Mononuclear cell (primary cell): ENCODE data around the gene PPP4R3B. TPM values are rescaled to one million over a fixed set of nuclear protein-coding genes. Genes with fewer than 3 reads are reported as not detected.
"Not testable (repeated sequence)": the region's sequence is repeated elsewhere in the genome, so short reads cannot be mapped to it uniquely, and the experiment has no call there.

ENCODE experiments used
- H3K27me3 ChIP-seq: 2 replicates; pipeline ENCODE4 v1.6.0; 2011; ENCODE audit warnings: low read length, control low read depth; ENCODE audit not compliant: insufficient read depth
- H3K4me1 ChIP-seq: 2 replicates; pipeline ENCODE4 v1.5.1; 2011; ENCODE audit warnings: mild to moderate bottlenecking, low read length, control low read depth; ENCODE audit not compliant: insufficient read depth
- H3K4me3 ChIP-seq: 2 replicates; pipeline ENCODE4 v1.5.1; 2011; ENCODE audit warnings: mild to moderate bottlenecking, low read length, moderate library complexity
- H3K9me3 ChIP-seq: 2 replicates; pipeline ENCODE4 v1.5.1; 2011; ENCODE audit warnings: low read depth, mild to moderate bottlenecking, control low read depth, low read length
- total RNA-seq: library from RNA; depleted of rRNA; stranded (reverse); fragments of >200 nt; gene quantifications from one replicate; pipeline ENCODE4 v1.2.3, GENCODE V29; 2012

The PPP4R3B gene
- total RNA-seq, 1 donor, result 59.3 TPM

DNA sequence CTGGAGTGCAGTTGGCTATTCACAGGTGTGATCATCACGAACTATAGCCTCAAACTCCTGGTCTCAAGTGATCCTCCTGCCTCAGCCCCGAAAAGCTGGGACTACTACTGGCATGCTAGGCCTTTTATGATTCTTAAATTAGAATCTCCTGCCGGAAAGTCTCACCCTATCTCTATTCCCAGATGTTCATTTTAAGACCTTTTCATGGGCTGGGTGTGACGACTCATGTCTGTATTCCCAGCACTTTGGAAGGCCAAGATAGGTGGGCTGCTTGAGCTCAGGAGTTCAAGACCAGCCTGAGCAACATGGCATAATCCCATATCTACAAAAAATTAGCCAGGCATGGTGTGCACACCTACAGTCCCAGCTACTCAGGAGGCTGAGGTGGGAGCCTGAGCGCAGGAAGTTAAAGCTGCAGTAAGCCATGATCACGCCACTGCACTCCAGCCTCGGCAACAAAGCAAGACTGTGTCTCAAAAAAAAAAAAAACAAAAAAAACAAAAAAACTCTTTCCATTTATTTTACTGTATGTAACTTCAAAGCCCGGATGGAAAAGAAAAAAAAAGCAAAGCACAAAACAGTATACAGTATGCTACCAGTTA, 8.1 kb downstream of the PPP4R3B start:
- H3K4me3 ChIP-seq, result no peak overlapping the region
- no peaks in the 10 kb centered on the region for H3K9me3 ChIP-seq
- peaks cover 16% of the 10 kb centered on the region for H3K4me1 ChIP-seq
- no peaks in the 10 kb centered on the region for H3K27me3 ChIP-seq

DNA sequence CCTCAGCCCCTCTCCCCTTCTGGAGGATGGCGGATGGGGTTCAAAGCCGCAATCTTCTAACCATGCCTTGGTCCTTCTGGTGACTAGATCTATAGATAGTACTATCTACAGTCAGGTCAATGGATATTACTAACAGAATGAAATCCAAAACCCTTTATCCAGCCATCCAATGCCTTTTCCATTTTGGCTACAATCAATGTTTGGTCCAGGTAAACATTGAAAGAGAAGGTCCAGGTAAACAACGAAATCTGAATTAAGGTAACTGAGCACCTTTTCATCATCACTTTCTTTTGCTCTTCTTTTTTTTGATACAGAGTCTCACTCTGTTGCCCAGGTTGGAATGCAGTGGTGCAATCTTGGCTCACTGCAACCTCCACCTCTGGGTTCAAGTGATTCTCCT, 9.7 kb downstream of the PPP4R3B start:
- no peak overlapping the region for H3K4me3 ChIP-seq
- H3K27me3 ChIP-seq, result no peaks in the 10 kb centered on the region
- H3K4me1 ChIP-seq, result peaks cover 16% of the 10 kb centered on the region
- H3K9me3 ChIP-seq, result no peaks in the 10 kb centered on the region

- H3K9me3 ChIP-seq, result no peaks in the 10 kb centered on the region
- H3K4me3 ChIP-seq, result no peak overlapping the region
- H3K4me1 ChIP-seq, result peaks cover 17% of the 10 kb centered on the region
- H3K27me3 ChIP-seq, result no peaks in the 10 kb centered on the region
Observed at GRCh38 chr2:55604027-55604565, 13.3 kb downstream of the PPP4R3B start.

- H3K27me3 ChIP-seq, result no peaks in the 10 kb centered on the region
- H3K4me3 ChIP-seq, result no peak overlapping the region
- H3K4me1 ChIP-seq, result peaks cover 7% of the 10 kb centered on the region
- no peaks in the 10 kb centered on the region for H3K9me3 ChIP-seq
Observed at GRCh38 chr2:55601849-55602248, 15.6 kb downstream of the PPP4R3B start.

GRCh38 chr2:55598056-55598795, 19.2 kb downstream of the PPP4R3B start:
- no peaks in the 10 kb centered on the region for H3K27me3 ChIP-seq
- no peaks in the 10 kb centered on the region for H3K9me3 ChIP-seq
- peaks cover 4% of the 10 kb centered on the region for H3K4me1 ChIP-seq
- H3K4me3 ChIP-seq, result no peak overlapping the region

- H3K27me3 ChIP-seq, H3K9me3 ChIP-seq, H3K4me1 ChIP-seq, H3K4me3 ChIP-seq: not testable (repeated sequence)
Observed at GRCh38 chr2:55596795-55597194, 20.6 kb downstream of the PPP4R3B start.

GRCh38 chr2:55595536-55595935, 21.9 kb downstream of the PPP4R3B start:
- no peak overlapping the region for H3K4me3 ChIP-seq
- peaks cover 4% of the 10 kb centered on the region for H3K4me1 ChIP-seq
- no peaks in the 10 kb centered on the region for H3K27me3 ChIP-seq
- no peaks in the 10 kb centered on the region for H3K9me3 ChIP-seq

GRCh38 chr2:55592130-55592529, 25.3 kb downstream of the PPP4R3B start:
- Histone ChIP-seq H3K4me1 (no peaks in the 10 kb centered on the region), H3K27me3 (no peaks in the 10 kb centered on the region), H3K4me3 (no peak overlapping the region), H3K9me3 (no peaks in the 10 kb centered on the region)

- Histone ChIP-seq H3K27me3 (no peaks in the 10 kb centered on the region), H3K9me3 (no peaks in the 10 kb centered on the region), H3K4me3 (no peak overlapping the region), H3K4me1 (no peaks in the 10 kb centered on the region)
Observed at GRCh38 chr2:55590810-55591440, 26.5 kb downstream of the PPP4R3B start.

- Histone ChIP-seq H3K4me3 (no peak overlapping the region), H3K27me3 (no peaks in the 10 kb centered on the region), H3K4me1 (peaks cover 4% of the 10 kb centered on the region), H3K9me3 (no peaks in the 10 kb centered on the region)
Observed at GRCh38 chr2:55585451-55586080, 31.9 kb downstream of the PPP4R3B start.

GRCh38 chr2:55581874-55582547, 35.4 kb downstream of the PPP4R3B start:
- Histone ChIP-seq H3K27me3 (no peaks in the 10 kb centered on the region), H3K4me1 (peaks cover 4% of the 10 kb centered on the region), H3K9me3 (no peaks in the 10 kb centered on the region), H3K4me3 (no peak overlapping the region)

DNA sequence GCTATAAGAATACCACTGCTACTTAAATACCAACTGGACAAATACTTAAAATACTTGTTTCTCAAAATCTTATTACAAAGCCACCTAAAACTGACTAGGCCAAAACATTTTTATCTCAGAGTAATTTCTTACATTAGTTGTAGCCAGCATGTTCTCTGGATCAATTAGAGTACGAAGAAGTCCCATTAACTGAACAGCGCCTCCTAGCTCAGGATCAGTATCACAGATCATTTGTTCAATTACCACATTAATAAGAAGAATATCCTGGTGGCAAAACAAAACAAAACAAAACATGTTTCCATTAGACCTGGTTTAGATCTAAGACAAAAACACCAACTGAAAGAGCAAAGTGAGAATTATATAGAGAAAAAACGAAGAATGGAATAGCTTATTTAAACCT, 36.0 kb downstream of the PPP4R3B start:
- Histone ChIP-seq H3K27me3 (no peaks in the 10 kb centered on the region), H3K4me3 (no peak overlapping the region), H3K9me3 (no peaks in the 10 kb centered on the region), H3K4me1 (peaks cover 4% of the 10 kb centered on the region)

GRCh38 chr2:55569002-55569401, 48.4 kb downstream of the PPP4R3B start:
- not testable (repeated sequence) for H3K9me3 ChIP-seq, H3K4me3 ChIP-seq, H3K4me1 ChIP-seq, H3K27me3 ChIP-seq

DNA sequence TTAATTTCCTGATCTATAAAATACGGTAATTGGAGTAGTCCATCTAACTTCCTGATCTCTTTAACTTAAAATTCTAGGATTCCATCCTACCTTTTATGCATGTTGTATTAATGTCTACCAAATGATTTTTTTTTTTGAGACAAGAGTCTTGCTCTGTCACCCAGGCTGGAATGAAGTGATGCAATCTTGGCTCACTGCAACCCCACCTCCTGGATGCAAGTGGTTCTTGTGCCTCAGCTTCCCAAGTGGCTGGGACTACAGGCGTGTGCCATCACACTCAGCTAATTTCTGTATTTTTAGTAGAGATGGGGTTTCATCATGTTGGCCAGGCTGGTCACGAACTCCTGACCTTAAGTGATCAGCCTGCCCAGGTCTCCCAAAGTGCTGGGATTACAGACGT, 50.1 kb downstream of the PPP4R3B start:
- Histone ChIP-seq H3K4me1 (no peaks in the 10 kb centered on the region), H3K9me3 (no peaks in the 10 kb centered on the region)

DNA sequence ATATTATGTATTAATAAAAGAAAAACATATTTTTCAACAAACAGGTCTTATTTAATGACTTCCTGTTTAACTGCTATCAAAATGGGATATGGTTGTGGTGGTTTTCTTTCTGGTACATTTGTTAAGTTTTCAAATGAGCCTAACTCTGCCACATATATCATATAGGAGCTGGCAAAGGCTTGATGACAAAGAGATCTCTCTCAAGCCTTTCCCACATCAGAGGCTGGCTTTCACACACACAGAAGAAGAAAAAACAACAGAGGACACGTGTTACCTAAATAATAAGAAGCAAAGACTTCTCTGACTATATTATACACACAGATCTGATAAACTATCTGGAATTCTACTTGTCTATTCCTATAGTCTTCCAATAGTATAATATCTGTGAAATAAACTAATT, 51.8 kb downstream of the PPP4R3B start:
- Histone ChIP-seq H3K4me1 (no peaks in the 10 kb centered on the region), H3K4me3 (no peak overlapping the region)

More for the DNA sequence above, 50.1 kb downstream of the PPP4R3B start:
- Histone ChIP-seq H3K4me3 (no peak overlapping the region), H3K27me3 (no peaks in the 10 kb centered on the region)

More for the DNA sequence above, 51.8 kb downstream of the PPP4R3B start:
- H3K9me3 ChIP-seq, result no peaks in the 10 kb centered on the region
- H3K27me3 ChIP-seq, result no peaks in the 10 kb centered on the region
